HG03095 (cell line): ENCODE results near the gene CALHM3.
"Not testable (repeated sequence)": the region's sequence is repeated elsewhere in the genome, so short reads cannot be mapped to it uniquely, and the experiment has no call there.

Source experiments
- ATAC-seq: cut with Tn5 transposase; IDR thresholded peaks from one replicate; pipeline ENCODE4 v1.9.1; 2021; ENCODE audit warnings: moderate library complexity; ENCODE audit not compliant: unreplicated experiment

The CALHM3 gene

DNA sequence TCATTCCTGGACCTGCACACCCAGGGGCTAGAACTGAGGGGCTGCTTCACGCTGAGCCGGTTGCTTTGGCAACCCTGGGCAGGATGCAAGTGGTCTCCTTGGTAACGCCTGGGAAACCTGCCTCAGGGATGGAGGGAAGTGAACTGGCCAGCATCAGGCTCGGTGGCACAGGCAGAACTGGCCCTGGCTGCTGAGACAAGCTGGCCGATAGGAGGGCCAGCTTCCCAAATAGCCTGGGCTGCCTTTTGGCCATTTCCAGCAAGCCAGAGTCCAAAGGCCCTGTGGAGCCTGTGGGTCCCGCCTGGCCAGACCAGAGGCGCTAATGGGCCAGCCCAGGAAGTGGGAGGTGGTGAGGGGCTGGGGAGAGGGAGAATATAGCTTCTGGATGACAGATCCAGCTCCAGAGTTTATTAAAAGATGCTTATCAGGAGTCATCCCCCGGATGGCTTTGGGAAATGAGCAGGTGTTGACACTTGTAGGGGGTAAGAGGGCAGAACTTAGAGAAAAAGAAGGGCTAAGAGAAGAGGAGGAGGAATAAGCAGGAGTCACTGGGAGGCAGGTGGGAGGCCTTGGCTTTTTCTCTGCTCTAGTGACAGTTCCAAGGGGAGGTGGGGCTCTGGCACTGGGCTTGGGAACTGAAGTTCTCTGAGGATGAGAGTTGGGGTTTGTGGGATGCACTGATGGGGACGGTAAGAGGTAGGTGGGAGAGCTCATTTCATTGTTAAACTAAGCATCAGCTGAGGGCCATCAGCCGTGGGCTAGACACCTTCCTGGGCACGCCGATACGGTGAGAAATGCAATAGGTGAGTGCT is 24.0 kb upstream of the CALHM3 start:
- ATAC-seq = no peak

- no peak for ATAC-seq
These were observed 22.1 kb upstream of the CALHM3 start for GRCh38 chr10:103501186-103501585.

DNA sequence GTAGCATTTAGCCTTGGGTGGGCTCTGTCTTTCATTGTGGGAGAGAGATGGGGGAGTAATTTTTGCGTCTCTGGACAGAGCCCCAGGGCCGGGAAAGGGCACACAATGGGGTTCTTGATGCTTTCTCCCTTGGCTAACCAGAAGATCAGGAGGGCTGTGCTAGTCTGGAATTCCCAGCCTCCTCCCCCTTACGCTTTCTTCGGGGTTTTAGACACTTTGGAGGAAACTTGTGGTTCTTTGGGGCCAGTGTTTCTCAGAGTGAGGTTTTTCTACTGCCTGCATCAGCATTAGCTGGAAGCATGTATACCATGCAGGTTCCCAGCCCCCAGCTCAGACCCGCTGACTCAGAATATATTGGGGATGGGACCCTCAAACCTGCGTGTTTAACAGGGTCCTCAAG is 21.4 kb upstream of the CALHM3 start:
- no peak for ATAC-seq

DNA sequence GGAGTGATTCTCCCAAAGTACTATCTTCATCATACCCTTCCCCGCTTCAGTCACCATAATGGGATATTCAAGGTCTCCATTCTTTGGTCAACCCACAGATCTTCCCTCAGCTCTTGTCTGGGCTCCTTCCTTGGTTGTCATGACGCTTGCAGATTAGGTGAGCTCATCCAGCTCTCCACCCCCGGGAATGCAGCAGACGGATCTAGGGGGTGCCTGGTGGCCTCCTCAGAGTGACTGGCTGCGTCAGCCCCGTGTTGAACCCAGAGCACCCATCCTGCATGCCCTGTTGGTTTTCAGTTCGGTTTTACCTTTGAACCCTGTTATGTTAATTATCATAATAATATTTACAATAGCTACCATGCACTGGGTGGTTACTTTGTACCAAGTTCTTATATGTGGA is 20.8 kb upstream of the CALHM3 start:
- ATAC-seq = no peak

DNA sequence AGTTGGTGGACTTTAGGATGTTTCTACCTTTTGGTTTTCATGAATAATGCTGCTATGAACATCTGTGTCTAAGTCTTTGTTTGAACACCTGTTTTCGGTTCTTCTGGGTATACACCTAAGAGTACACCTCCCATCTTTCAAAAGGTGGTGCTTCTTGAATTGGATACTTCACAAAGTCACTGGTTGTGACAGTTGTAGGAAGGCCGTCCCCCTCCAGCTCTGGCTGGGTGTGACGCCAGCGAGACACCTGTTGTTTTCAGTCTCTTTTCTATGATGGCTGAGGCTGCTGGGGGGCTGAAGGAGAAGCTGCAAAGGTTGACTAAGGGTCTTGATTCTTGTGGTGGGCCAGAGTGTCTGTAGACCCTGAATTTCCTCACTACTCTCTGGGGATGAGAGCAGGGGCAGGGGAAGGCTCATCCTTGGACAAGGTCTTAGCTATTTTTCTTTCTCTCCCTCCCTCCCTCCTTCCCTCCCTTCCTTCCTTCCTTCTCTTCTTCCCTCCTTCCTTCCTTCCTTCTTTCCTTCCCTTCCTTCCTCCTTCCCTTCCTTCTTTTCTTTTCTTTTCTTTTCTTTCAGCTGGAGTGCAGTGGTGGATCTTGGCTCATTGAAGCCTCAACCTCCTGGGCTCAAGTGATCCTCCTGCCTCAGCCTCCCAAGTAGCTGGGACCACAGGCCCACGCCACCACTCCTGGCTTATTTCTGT is 20.0 kb upstream of the CALHM3 start:
- no peak for ATAC-seq

GRCh38 chr10:103497161-103497915 is 18.3 kb upstream of the CALHM3 start:
- ATAC-seq = no peak

GRCh38 chr10:103495321-103495720 is 16.3 kb upstream of the CALHM3 start:
- no peak for ATAC-seq

- no peak for ATAC-seq
These were observed 15.2 kb upstream of the CALHM3 start for GRCh38 chr10:103493916-103494877.

DNA sequence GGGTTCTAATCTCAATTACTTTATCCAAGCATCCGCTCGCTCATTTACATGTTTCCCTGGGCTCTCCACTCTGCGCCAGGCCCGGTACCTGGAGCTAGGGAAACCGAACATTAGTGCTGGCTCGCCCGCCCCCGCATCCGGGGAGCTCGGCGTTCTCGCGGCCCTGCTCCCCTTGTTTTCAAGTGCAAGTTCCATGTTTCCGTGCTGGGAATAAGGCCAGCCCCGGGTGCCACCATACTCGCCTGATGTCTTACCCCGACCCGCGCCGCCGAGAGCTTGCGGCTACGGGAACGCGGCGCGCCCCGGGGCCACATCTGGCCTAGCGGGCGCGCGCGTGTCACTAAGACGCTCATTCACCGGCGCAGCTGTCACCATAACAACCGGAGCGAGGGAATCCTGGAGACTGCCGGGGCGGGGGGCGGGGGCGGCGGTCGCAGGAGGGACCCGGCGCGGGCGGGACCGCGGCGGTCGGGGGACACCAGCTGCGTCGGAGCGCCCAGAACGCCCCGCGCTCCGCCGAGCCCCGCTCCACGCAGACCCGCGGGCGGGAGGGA is 14.4 kb upstream of the CALHM3 start, which contains the start of gene NEURL1:
NEURL1 (plus strand) TSS at position 344 of the 554 bp plus-strand sequence. CDS start 683 bp downstream, outside the sequence.
- ATAC-seq = no peak

DNA sequence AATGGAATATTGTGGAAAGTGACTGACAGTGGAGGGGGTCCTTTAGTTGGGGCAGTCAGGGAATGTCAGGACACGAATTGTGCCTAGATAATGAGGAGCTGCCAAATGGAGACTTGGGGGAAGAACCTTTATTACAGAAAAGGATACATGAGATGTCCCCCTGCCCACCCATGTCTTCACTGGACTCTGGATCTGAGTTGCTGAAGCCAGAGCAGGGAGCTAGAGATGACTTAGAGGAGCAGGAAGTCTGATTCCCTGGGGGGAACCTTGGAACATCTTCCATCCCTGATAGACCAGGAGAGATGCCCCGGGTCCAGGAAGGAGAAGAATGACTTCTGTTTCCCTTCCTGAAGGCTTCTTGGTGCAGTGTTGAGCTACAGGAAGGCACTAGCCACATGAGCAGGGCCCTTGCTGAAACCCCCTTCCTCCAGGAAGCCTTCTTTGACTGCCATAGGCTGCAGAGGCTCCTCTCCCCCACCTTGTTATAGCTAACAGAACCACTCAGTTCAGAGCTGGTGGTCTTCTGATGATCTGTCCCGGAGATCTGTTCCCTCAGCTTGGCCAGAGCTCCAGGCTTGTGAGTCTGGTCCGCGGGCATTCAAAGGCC is 13.7 kb upstream of the CALHM3 start:
- ATAC-seq = no peak

DNA sequence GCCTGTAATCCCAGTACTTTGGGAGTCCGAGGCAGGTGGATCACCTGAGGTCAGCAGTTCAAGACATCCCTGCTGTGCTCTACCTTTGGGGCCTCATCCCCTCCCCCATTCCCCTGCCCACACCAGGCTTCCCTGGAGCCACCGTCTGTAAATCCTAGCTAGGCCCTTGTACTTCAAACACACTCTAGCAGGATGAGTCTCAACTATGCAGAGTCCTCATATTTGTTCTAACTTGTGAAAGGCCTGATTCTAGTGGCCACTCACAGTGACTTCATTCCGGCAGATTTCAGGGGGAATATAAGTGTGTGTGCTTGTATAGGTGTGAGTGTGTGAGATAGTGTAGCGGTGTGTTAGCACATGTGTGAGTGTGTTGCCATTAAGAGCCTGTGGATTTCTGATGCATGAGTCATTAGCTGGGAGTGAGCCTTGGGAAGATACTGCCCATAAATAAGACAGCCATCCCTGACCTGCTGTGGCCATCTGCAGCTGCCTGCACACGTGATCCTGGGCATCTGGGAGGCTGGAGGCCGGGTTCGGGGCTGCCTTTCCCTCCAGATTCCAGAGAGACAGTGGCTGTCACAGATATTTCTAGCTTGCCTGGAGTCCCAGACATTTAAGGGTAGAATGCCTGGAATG is 12.8 kb upstream of the CALHM3 start:
- no peak for ATAC-seq

GRCh38 chr10:103490986-103491314 is 11.9 kb upstream of the CALHM3 start:
- peak; percentile 24 for ATAC-seq

GRCh38 chr10:103487410-103487708 is 8.3 kb upstream of the CALHM3 start:
- ATAC-seq = no peak

- not testable (repeated sequence) for ATAC-seq
These were observed 7.8 kb upstream of the CALHM3 start for GRCh38 chr10:103486635-103487409.

- ATAC-seq = no peak
These were observed 3.0 kb upstream of the CALHM3 start for GRCh38 chr10:103481974-103482531.

GRCh38 chr10:103480521-103480920 is 1.5 kb upstream of the CALHM3 start:
- ATAC-seq = no peak

GRCh38 chr10:103478671-103479070 is 369 bp downstream of the CALHM3 start:
- ATAC-seq = no peak

GRCh38 chr10:103476046-103476768 is 2.8 kb downstream of the CALHM3 start:
- peak; percentile 43 for ATAC-seq
